ENCODE measurements around the gene RFTN2.

DNA sequence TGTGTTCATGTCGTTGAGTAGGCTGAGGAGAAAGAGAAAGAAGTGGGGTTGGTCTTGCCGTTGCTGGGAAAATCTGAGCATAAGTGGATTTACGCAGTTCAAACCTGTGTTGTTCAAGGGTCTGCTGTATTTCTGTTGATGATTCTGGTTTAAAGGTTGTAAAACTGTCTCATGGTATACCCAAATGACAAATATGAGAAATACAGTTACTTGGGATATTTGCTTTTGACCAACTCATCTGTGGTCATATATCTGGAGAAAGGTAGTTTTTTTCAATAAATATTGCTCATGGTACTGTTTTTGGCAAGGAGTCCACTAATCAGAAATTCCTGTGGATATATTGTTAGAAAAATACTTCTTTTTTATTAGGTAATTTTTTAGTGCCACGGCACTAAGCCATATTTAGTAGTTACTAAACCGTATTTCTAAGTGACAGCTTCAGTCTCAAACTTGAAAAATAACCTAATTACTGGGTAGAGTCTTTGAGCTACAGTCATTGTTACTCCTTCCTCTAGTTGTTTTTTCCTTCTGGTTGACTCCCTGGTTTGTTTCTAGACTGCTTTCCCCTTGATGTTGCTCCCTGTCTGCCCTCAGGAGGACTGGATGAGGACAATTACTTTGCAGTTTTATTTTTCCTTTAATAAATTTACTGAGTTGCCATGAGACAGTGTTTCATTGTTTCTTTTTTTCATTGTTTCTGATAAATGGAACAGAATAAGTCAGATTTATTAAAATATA is 128.1 kb downstream of the RFTN2 start:
- TF ChIP-seq EZH2 (IDR thresholded peaks at IDR 0.05; ENCODE audit: borderline replicate concordance, low read depth, low read length, severe bottlenecking) (no peak), CTCF (IDR thresholded peaks at IDR 0.05; ENCODE audit: borderline replicate concordance, extremely low read depth, low read length, poor library complexity, severe bottlenecking) (no peak)
